Panc1 (cell line): ENCODE data around the gene SGCE. TPM values are rescaled to one million over a fixed set of nuclear protein-coding genes. Genes with fewer than 3 reads are reported as not detected.

Experiments used
- ATAC-seq: fragments of 200-7000 bp; cut with Tn5 transposase; 2 replicates; pipeline ENCODE4 v1.9.1; 2020; ENCODE audit warnings: mild to moderate bottlenecking, moderate library complexity
- BruUV-seq: library from RNA; stranded (reverse); fragments of 400-500 nt; replicated peaks from 2 replicates; lab custom pipeline; 2021; lab: Mats Ljungman, UMichigan
- CTCF ChIA-PET: fragments of 300-600 bp; sonication (Branson Sonifier 250); formaldehyde crosslinking; loops from one replicate; lab custom pipeline; 2022; ENCODE audit warnings: antibody characterized with exemption; lab: Charles Lee
- POLR2A ChIA-PET: fragments of 300-600 bp; sonication (Branson Sonifier 250); formaldehyde crosslinking; loops from one replicate; lab custom pipeline; 2022; ENCODE audit warnings: antibody characterized with exemption; lab: Charles Lee
- DNase-seq: peaks from one replicate; pipeline ENCODE4 v3.0.0-alpha.2; 2010; ENCODE audit warnings: low read depth, low spot score
- H3K27ac ChIP-seq: 2 replicates; pipeline ENCODE4 v1.5.1; 2011; ENCODE audit warnings: mild to moderate bottlenecking, low read length, inconsistent platforms
- H3K27me3 ChIP-seq: fragments of 200-500 bp; sonication (Bioruptor generic); 2 replicates; pipeline ENCODE4 v1.6.0; 2014; ENCODE audit warnings: low read length, inconsistent platforms; ENCODE audit not compliant: control insufficient read depth, insufficient read depth
- H3K36me3 ChIP-seq: fragments of 200-500 bp; sonication (Bioruptor generic); 2 replicates; pipeline ENCODE4 v1.5.1; 2014; ENCODE audit warnings: inconsistent platforms, mild to moderate bottlenecking, low read length, moderate library complexity; ENCODE audit not compliant: control insufficient read depth, insufficient read depth
- H3K4me1 ChIP-seq: 2 replicates; pipeline ENCODE4 v1.5.1; 2011; ENCODE audit warnings: inconsistent platforms, mild to moderate bottlenecking, low read length, moderate library complexity; ENCODE audit not compliant: control insufficient read depth, insufficient read depth
- H3K4me3 ChIP-seq, 2 experiments: 2 replicates each; pipeline ENCODE4 v1.5.1; 2011 to 2012; ENCODE audit warnings: low read depth in 2 of 2, low read length in 2 of 2, mild to moderate bottlenecking in 2 of 2, inconsistent platforms in 1 of 2, moderate library complexity in 1 of 2
- H3K9me3 ChIP-seq: fragments of 200-500 bp; sonication (Bioruptor generic); 2 replicates; pipeline ENCODE4 v1.5.1; 2014; ENCODE audit warnings: low read depth, mild to moderate bottlenecking, inconsistent platforms, low read length, moderate library complexity; ENCODE audit not compliant: control insufficient read depth, insufficient read depth
- CTCF ChIP-seq: fragments of 450-650 bp; IDR thresholded peaks from 2 replicates; pipeline ENCODE4 v1.5.1; 2017; ENCODE audit warnings: mild to moderate bottlenecking
- POLR2AphosphoS5 ChIP-seq: IDR thresholded peaks from 2 replicates; pipeline ENCODE4 v1.6.1; 2012; ENCODE audit warnings: mild to moderate bottlenecking, low read depth, low read length, moderate library complexity
- REST ChIP-seq, 2 experiments: IDR thresholded peaks; 2 replicates each; pipeline ENCODE4 v1.6.1; 2011 to 2012; ENCODE audit warnings: low read depth in 2 of 2, control low read depth in 1 of 2, low read length in 1 of 2, mild to moderate bottlenecking in 1 of 2, moderate library complexity in 1 of 2; ENCODE audit not compliant: insufficient read depth in 1 of 2
- SIN3A ChIP-seq: IDR thresholded peaks from 2 replicates; pipeline ENCODE4 v1.6.1; 2012; ENCODE audit warnings: low read depth, mild to moderate bottlenecking, low read length, moderate library complexity, borderline replicate concordance; ENCODE audit not compliant: insufficient read depth
- TCF7L2 ChIP-seq: IDR thresholded peaks from 2 replicates; pipeline ENCODE4 v1.6.1; 2011; ENCODE audit warnings: mild to moderate bottlenecking, low read depth, low read length, inconsistent platforms
- in situ Hi-C: cut with HindIII; loops from 2 replicates; pipeline ENCODE4 v1.10.0; 2016; ENCODE audit warnings: low sequenced_read_pairs, low pct_unique_long_range_greater_than_20kb
- intact Hi-C: fragments of 100-400 bp; cut with micrococcal nuclease; formaldehyde crosslinking; loops from one replicate; pipeline ENCODE4 v1.10.0; 2022; ENCODE audit not compliant: unreplicated experiment
- total RNA-seq: library from RNA; stranded (reverse); gene quantifications from one replicate; pipeline ENCODE4 v1.2.1, GENCODE V29; 2021; ENCODE audit not compliant: unreplicated experiment

The SGCE gene
- total RNA-seq, 1 experiment from 2014 or later, result 32.0 TPM

GRCh38 chr7:94642838-94643653 lies 12.9 kb downstream of the SGCE start:
- ChIA-PET CTCF (no interaction called here), POLR2A (no interaction called here)
- in situ Hi-C loops (no loop called here), intact Hi-C loops (no loop called here)
- H3K4me3 ChIP-seq, result no peak overlapping the region
- no peaks in the 10 kb centered on the region for H3K9me3 ChIP-seq
- no TSS peak for BruUV-seq
- H3K27me3 ChIP-seq, result no peaks in the 10 kb centered on the region
- DNase-seq (no peak), ATAC-seq (no peak)
- no peaks in the 10 kb centered on the region for H3K36me3 ChIP-seq
- no peak for TF ChIP-seq REST (IDR thresholded peaks at IDR 0.05; ENCODE audit: insufficient read depth in 1 of 2, low read depth in 2 of 2, low read length in 1 of 2)
- no peak for TF ChIP-seq SIN3A
- TF ChIP-seq POLR2AphosphoS5, result no peak
- TF ChIP-seq CTCF, result no peak
- no peak for TF ChIP-seq TCF7L2
- no peaks in the 10 kb centered on the region for H3K4me1 ChIP-seq
- H3K27ac ChIP-seq, result no peak overlapping the region

GRCh38 chr7:94639384-94639783 lies 16.5 kb downstream of the SGCE start:
- ChIA-PET POLR2A (no interaction called here), CTCF (interaction anchor here (0.6 kb wide), 1 partner anchor 509 kb away, joined by 6 read pairs; no protein-coding TSS in a partner anchor)
- intact Hi-C loops (no loop called here), in situ Hi-C loops (no loop called here)
- no TSS peak for BruUV-seq
- DNase-seq, result no peak
- TF ChIP-seq SIN3A (no peak), CTCF (no peak), POLR2AphosphoS5 (no peak), TCF7L2 (no peak), REST (IDR thresholded peaks at IDR 0.05; ENCODE audit: insufficient read depth in 1 of 2, low read depth in 2 of 2, low read length in 1 of 2) (no peak)
- Histone ChIP-seq H3K4me1 (no peaks in the 10 kb centered on the region), H3K9me3 (no peaks in the 10 kb centered on the region), H3K27ac (no peak overlapping the region), H3K4me3 (no peak overlapping the region), H3K27me3 (no peaks in the 10 kb centered on the region), H3K36me3 (no peaks in the 10 kb centered on the region)
- no peak for ATAC-seq
